ENCODE measurements around the gene ATG16L2.
A peak's percentile ranks its signal among the peaks of the same experiment; 100 is the strongest.

ATG16L2 gene

GRCh38 chr11:72860010-72860409, 45.8 kb downstream of the ATG16L2 start:
- no peaks in the 10 kb centered on the region for H3K36me3 ChIP-seq (replicated peaks)
- no peak overlapping the region for H3K4me3 ChIP-seq (ENCODE audit: low read depth, low read length)
- H3K27me3 ChIP-seq (replicated peaks) = no peaks in the 10 kb centered on the region
- no peak for TF ChIP-seq CTCF (IDR thresholded peaks at IDR 0.05; ENCODE audit: low read depth, low read length, missing control alignments)
- no peak for DNase-seq
- in situ Hi-C loops (cut with HindIII; ENCODE audit: low pct_ligation_motif_present, low sequenced_read_pairs) = no loop called here
- H3K27ac ChIP-seq = no peak overlapping the region

GRCh38 chr11:72860592-72860991, 46.4 kb downstream of the ATG16L2 start:
- no peak overlapping the region for H3K27ac ChIP-seq
- no peak for TF ChIP-seq CTCF (IDR thresholded peaks at IDR 0.05; ENCODE audit: low read depth, low read length, missing control alignments)
- H3K4me3 ChIP-seq (ENCODE audit: low read depth, low read length) = no peak overlapping the region
- in situ Hi-C loops (cut with HindIII; ENCODE audit: low pct_ligation_motif_present, low sequenced_read_pairs) = no loop called here
- DNase-seq = no peak
- no peaks in the 10 kb centered on the region for H3K27me3 ChIP-seq (replicated peaks)
- no peaks in the 10 kb centered on the region for H3K36me3 ChIP-seq (replicated peaks)

- in situ Hi-C loops (cut with HindIII; ENCODE audit: low pct_ligation_motif_present, low sequenced_read_pairs) = no loop called here
- Histone ChIP-seq H3K27ac (no peak overlapping the region), H3K4me3 (ENCODE audit: low read depth, low read length) (no peak overlapping the region), H3K27me3 (replicated peaks) (no peaks in the 10 kb centered on the region), H3K36me3 (replicated peaks) (no peaks in the 10 kb centered on the region)
- no peak for DNase-seq
- no peak for TF ChIP-seq CTCF (IDR thresholded peaks at IDR 0.05; ENCODE audit: low read depth, low read length, missing control alignments)
These were observed 48.9 kb downstream of the ATG16L2 start for GRCh38 chr11:72863091-72863490.

DNA sequence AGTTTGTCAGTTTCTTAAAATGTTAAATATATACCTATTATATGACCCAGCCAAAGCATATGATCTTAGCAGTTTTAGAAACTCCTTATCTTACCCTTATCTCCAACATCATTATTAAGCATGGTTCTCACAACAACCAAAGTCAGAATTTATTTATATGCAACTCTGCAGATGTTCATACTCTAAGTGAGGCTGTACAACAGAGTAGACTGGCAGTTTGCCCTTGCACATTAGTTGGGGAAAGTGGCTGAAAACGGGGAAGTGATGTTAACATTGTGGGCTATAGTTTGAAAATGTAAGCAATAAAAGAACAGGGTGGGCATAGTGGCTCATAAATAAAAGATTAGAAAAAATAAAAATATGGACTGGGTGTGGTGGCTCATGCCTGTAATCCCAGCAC, 49.7 kb downstream of the ATG16L2 start:
- Histone ChIP-seq H3K27me3 (replicated peaks) (no peaks in the 10 kb centered on the region), H3K4me3 (ENCODE audit: low read depth, low read length) (no peak overlapping the region), H3K27ac (no peak overlapping the region), H3K36me3 (replicated peaks) (no peaks in the 10 kb centered on the region)
- TF ChIP-seq CTCF (IDR thresholded peaks at IDR 0.05; ENCODE audit: low read depth, low read length, missing control alignments) = no peak
- DNase-seq = no peak
- in situ Hi-C loops (cut with HindIII; ENCODE audit: low pct_ligation_motif_present, low sequenced_read_pairs) = no loop called here

GRCh38 chr11:72864702-72865655, 50.8 kb downstream of the ATG16L2 start:
- in situ Hi-C loops (cut with HindIII; ENCODE audit: low pct_ligation_motif_present, low sequenced_read_pairs) = no loop called here
- no peak overlapping the region for H3K27ac ChIP-seq
- H3K4me3 ChIP-seq (ENCODE audit: low read depth, low read length) = no peak overlapping the region
- H3K27me3 ChIP-seq (replicated peaks) = no peaks in the 10 kb centered on the region
- no peaks in the 10 kb centered on the region for H3K36me3 ChIP-seq (replicated peaks)
- no peak for TF ChIP-seq CTCF (IDR thresholded peaks at IDR 0.05; ENCODE audit: low read depth, low read length, missing control alignments)
- DNase-seq = peak; percentile 38

All from brain microvascular endothelial cell (primary cell).